ENCODE measurements around the gene SPATA31D3. TPM values are rescaled to one million over a fixed set of nuclear protein-coding genes. Genes with fewer than 3 reads are reported as not detected.

Gene SPATA31D3
- not detected in 5 replicates for total RNA-seq (2022; extraction: Qiagen RNA extraction; ENCODE audit: low read depth)

DNA sequence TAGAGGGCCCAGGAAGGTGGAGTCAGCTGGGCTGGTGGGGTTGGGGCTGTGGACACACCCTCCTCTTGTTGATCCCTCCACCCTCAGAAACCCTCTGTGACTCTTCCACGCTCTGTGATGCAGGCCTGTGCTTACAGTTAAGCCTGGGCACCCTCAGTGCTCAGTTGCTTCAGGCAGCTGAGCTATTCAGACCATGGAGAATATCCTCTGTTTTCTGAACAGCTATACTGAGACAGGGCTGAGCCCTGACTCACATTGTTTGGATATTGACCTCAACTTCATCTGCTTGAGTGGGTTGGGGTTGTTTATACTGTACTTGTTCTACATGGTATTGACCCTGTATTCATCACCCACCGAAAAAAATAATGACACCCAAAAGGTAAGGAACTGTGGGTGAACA, at the start of gene SPATA31D3:
Gene SPATA31D3, plus strand, starts transcription at position 108 of the 400 bp plus-strand sequence. Its CDS starts 86 bp downstream, at position 194.

DNA sequence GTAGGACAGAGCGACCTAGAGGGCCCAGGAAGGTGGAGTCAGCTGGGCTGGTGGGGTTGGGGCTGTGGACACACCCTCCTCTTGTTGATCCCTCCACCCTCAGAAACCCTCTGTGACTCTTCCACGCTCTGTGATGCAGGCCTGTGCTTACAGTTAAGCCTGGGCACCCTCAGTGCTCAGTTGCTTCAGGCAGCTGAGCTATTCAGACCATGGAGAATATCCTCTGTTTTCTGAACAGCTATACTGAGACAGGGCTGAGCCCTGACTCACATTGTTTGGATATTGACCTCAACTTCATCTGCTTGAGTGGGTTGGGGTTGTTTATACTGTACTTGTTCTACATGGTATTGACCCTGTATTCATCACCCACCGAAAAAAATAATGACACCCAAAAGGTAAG, 15.0 kb upstream of the SPATA31D3 start, which contains the start of gene SPATA31D4:
Gene SPATA31D4, plus strand, starts transcription at position 124 of the 400 bp plus-strand sequence. Its CDS starts 86 bp downstream, at position 210.

DNA sequence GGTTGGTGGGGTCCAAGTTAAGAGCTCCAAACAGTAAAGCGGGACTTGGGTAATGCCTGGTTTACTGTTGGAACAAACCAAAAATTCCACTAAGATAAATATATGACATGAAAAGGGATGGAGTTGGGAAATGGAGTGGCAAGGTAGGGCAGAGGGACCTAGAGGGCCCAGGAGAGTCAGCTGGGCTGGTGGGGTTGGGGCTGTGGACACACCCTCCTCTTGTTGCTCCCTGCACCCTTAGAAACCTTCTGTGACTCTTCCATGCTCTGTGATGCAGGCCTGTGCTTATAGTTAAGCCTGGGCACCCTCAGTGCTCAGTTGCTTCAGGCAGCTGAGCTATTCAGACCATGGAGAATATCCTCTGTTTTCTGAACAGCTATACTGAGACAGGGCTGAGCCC, 45.2 kb downstream of the SPATA31D3 start, which contains the start of gene SPATA31D1:
Gene SPATA31D1, plus strand, starts transcription at position 301 of the 400 bp plus-strand sequence. Its CDS starts 47 bp downstream, at position 348.

Other genes starting within 250 kb of the SPATA31D3 start
- not detected in 5 replicates for gene SPATA31D4, start 15.1 kb upstream of the SPATA31D3 start, total RNA-seq (2022; extraction: Qiagen RNA extraction; ENCODE audit: low read depth)
- gene SPATA31D1, start 45.3 kb downstream of the SPATA31D3 start, total RNA-seq (2022; extraction: Qiagen RNA extraction; ENCODE audit: low read depth) = not detected in 5 replicates

All from A549 treated with DMSO at 1 μM for 4 hours (cell line).